LNCAP (cell line): ENCODE results near the gene ATF4.
A peak's percentile ranks its signal among the peaks of the same experiment; 100 is the strongest.

Experiments
- CTCF ChIP-seq: fragments of 450-650 bp; IDR thresholded peaks from 2 replicates; pipeline ENCODE4 v1.5.1; 2017; ENCODE audit warnings: mild to moderate bottlenecking

The ATF4 gene

DNA sequence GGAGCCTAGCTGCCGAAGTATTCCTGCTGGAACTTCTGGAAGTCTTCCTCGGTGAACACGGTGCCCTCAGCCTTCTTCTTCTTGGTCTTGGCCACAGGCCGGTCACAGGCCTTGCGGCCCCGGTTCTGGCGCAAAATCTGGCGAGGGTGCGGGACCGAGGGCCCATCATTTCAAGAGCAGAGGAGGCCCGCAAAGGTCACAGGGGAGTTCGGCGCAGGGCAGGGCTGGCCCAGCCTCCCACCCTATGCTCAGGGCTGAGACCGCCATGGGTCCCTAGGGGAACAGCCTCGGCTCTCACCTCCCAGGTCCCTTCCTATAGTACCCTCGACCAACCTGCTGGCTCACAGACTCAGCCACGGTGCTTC, 9.1 kb downstream of the ATF4 start:
- peak; percentile 43 for TF ChIP-seq CTCF

GRCh38 chr22:39530116-39530515, 9.8 kb downstream of the ATF4 start:
- TF ChIP-seq CTCF, result no peak

DNA sequence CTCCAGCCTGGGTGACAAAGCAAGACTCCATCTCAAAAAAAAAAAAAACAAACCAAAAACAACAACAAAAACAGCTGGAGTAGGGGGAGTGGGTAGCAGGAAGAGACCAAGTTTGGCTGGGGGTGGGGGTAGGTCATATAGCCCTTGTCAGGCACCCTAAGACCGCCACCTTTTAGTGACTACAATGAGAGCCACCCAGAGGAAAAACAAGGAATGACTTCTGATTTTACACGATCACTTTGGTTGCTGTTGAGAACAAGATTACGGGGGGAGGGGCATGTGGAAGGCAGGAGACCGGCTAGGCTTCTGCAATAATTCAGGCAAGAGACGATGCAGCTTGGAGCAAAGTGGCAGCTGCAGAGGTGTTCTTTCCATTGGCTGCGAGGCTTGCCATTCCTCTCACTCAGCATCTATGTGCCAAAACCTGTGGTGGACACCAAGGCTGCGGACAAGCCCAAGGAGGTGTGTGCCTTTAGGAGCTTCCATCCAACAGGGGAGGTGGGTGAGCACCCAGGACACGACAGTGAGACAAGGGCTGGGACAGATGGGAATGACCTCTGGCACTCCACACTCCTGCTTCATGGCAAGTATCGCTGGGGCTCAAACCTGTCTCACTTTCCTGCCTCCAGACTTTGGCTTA, 10.4 kb downstream of the ATF4 start:
- TF ChIP-seq CTCF, result peak; percentile 26; the same call in 1 of the 2 replicates

GRCh38 chr22:39532215-39533073, 12.1 kb downstream of the ATF4 start, which contains the start of gene RPS19BP1:
Gene RPS19BP1 (minus strand): TSS chr22:39532748. CDS start chr22:39532738, 10 bp downstream.
- TF ChIP-seq CTCF, result no peak

DNA sequence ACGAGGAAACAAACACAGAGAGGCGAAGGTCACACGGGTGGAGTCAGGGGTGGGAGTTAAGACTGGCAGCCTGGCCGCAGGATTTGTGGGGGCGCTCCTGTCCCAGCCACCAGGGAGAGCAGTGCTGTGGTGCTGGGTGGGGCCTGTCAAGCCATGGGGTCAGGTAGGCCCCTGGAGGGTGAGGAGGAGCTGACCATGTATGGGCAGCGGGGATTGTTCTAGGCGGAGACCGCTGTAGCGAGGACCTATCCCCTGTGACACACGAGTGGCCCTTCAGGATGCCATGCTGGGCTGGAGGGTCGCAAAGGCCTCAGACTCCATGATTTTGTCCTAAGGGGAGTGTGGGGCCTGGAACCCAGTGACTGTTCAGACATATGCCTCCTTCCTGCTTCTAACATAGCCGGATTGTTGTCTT, 13.7 kb downstream of the ATF4 start:
- TF ChIP-seq CTCF, result no peak

DNA sequence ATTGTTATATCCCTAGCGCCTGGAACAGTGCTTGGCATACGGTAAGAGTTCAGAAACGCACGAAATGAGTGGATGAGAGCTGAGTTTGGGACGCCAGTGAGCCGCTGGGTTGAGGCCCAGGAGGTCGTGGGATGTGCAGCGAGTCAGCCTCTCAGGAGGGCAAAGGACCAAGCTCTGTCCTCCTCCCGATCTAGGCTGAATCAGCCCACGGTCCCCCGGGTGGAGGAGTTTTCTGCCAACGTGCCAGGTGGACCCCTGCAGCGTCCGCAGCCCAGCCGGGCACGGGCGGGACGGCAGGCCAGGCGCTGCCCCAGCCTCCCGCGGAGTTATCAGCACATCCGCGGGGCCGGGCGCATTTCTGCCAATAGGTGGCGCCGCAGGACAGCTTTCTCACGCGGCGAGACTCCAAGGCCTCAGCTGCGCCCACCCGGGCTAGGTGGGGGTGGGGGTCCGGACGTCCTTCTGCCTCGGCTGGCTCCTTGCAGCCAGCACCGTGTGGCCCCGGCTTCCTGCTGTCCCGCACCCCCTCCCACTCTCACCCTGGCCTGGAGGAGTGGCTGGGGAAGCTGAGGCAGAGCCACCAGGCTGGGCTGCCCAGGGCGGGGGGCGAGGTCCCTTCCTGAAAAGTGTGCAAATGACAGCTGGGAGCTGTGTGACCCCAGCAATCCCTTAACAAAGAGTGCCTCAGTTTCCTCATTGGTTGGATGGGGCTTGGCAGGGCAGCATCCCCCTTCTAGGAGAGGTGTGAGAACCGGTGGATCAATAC, 14.4 kb downstream of the ATF4 start:
- peak; percentile 94 for TF ChIP-seq CTCF

DNA sequence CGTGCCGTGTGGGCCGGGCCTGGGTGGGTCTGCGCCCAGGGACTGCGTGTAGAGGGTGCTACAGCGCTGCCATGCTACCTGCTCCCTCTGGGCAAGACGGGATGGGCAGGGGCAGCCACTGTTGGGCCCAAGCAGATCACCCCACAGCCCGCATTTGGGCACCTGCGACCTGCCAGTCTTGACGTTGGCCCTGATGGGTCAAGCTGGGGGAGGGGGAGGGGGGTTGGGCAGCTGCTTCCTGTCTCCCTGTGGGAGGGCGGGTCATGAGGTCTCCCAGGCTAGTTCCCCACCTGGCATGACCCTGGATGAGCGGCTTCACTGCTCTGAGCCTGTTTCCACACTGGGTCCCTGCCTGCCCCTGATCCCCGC, 15.0 kb downstream of the ATF4 start:
- TF ChIP-seq CTCF, result no peak
